Stimulated activated CD4-positive, alpha-beta T cell treated with anti-CD3 and anti-CD28 coated beads, Interleukin-1b, Interleukin-23, amount 100 ng/mL, for 4 hours (primary cell): ENCODE data around the gene FGF19.

ENCODE experiments used
- DNase-seq, 2 donors: peaks; one replicate each; pipeline ENCODE4 v3.0.0-alpha.2; 2020; ENCODE audit warnings: low read depth in 2 of 2

The FGF19 gene

GRCh38 chr11:69718147-69718546 is 14.3 kb upstream of the FGF19 start:
- DNase-seq = no peak

GRCh38 chr11:69716891-69717747 is 13.3 kb upstream of the FGF19 start:
- DNase-seq = no peak

- no peak for DNase-seq
Observed at GRCh38 chr11:69716099-69716498, 12.3 kb upstream of the FGF19 start.

- no peak for DNase-seq
Observed at GRCh38 chr11:69715446-69715845, 11.6 kb upstream of the FGF19 start.

GRCh38 chr11:69711822-69712801 is 8.3 kb upstream of the FGF19 start:
- no peak for DNase-seq

- no peak for DNase-seq
Observed at GRCh38 chr11:69708736-69709401, 5.0 kb upstream of the FGF19 start.

- no peak for DNase-seq
Observed at GRCh38 chr11:69707176-69707575, 3.4 kb upstream of the FGF19 start.

- DNase-seq = no peak
Observed at GRCh38 chr11:69705901-69706787, 2.3 kb upstream of the FGF19 start.

GRCh38 chr11:69705351-69705811 is 1.6 kb upstream of the FGF19 start:
- DNase-seq = no peak

- DNase-seq = no peak
Observed at GRCh38 chr11:69704508-69705253, 859 bp upstream of the FGF19 start.

- DNase-seq = no peak
Observed at GRCh38 chr11:69703453-69703767, 412 bp downstream of the FGF19 start.

GRCh38 chr11:69702769-69703452 is 911 bp downstream of the FGF19 start:
- no peak for DNase-seq

- no peak for DNase-seq
Observed at GRCh38 chr11:69702239-69702691, 1.6 kb downstream of the FGF19 start.

- no peak for DNase-seq
Observed at GRCh38 chr11:69700278-69701140, 3.3 kb downstream of the FGF19 start.

- no peak for DNase-seq
Observed at GRCh38 chr11:69699213-69699612, 4.6 kb downstream of the FGF19 start.

- DNase-seq = no peak
Observed at GRCh38 chr11:69698362-69698761, 5.5 kb downstream of the FGF19 start.

GRCh38 chr11:69697861-69698260 is 6.0 kb downstream of the FGF19 start:
- no peak for DNase-seq

- no peak for DNase-seq
Observed at GRCh38 chr11:69697469-69697843, 6.4 kb downstream of the FGF19 start.
